Osteocyte (in vitro differentiated cells): ENCODE data around the gene ACOXL. TPM values are rescaled to one million over a fixed set of nuclear protein-coding genes. Genes with fewer than 3 reads are reported as not detected.

Experiments
- DNase-seq: peaks from one replicate; pipeline ENCODE4 v3.0.0; 2021; ENCODE audit warnings: mixed read lengths; ENCODE audit not compliant: unreplicated experiment; ENCODE audit errors: extremely low spot score
- H3K27ac Mint-ChIP-seq: one replicate; pipeline ENCODE4 v1.8.0; 2021; ENCODE audit warnings: mild to moderate bottlenecking, mixed read lengths; ENCODE audit not compliant: unreplicated experiment
- H3K27me3 Mint-ChIP-seq: one replicate; pipeline ENCODE4 v1.8.0; 2021; ENCODE audit warnings: mixed read lengths; ENCODE audit not compliant: unreplicated experiment
- H3K36me3 Mint-ChIP-seq: one replicate; pipeline ENCODE4 v1.8.0; 2021; ENCODE audit warnings: mixed read lengths; ENCODE audit not compliant: unreplicated experiment
- H3K4me1 Mint-ChIP-seq: one replicate; pipeline ENCODE4 v1.8.0; 2021; ENCODE audit warnings: mixed read lengths; ENCODE audit not compliant: unreplicated experiment
- H3K4me3 Mint-ChIP-seq: one replicate; pipeline ENCODE4 v1.8.0; 2021; ENCODE audit warnings: mild to moderate bottlenecking, moderate library complexity, mixed read lengths; ENCODE audit not compliant: unreplicated experiment
- H3K9me3 Mint-ChIP-seq: one replicate; pipeline ENCODE4 v1.8.0; 2021; ENCODE audit warnings: mixed read lengths; ENCODE audit not compliant: unreplicated experiment
- total RNA-seq: library from RNA; stranded (reverse); gene quantifications from 2 replicates; pipeline ENCODE4 v1.2.1, GENCODE V29; 2021
- TF ChIP-seq, protein P1 (sequence below): fragments of 200-600 bp; sonication (generic); IDR thresholded peaks from 2 replicates; pipeline ENCODE4 v1.5.0; 2021; ENCODE audit warnings: antibody characterized with exemption, mild to moderate bottlenecking, moderate library complexity

ACOXL gene
- total RNA-seq, 1 donor from 2014 or later: not detected

DNA sequence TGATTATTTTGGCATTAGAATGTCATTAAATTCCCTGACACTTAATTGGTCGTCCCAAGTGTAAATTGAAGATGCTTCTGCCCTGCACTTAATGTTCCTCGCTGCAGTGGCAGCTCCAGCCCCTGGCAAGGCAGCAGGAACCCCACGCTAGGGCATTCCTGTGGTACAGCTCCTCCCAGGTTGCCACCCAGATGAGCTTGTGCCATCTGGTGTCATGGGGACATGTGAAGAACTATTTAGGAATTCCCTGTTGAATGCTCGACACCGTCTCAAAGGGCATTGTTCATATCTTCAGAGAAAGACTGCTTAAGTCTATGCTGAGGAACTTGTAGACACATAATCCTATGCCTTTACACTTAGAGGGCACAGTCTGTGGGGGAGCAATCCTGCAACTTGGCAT, 427.3 kb downstream of the ACOXL start:
- TF ChIP-seq, protein P1, sequence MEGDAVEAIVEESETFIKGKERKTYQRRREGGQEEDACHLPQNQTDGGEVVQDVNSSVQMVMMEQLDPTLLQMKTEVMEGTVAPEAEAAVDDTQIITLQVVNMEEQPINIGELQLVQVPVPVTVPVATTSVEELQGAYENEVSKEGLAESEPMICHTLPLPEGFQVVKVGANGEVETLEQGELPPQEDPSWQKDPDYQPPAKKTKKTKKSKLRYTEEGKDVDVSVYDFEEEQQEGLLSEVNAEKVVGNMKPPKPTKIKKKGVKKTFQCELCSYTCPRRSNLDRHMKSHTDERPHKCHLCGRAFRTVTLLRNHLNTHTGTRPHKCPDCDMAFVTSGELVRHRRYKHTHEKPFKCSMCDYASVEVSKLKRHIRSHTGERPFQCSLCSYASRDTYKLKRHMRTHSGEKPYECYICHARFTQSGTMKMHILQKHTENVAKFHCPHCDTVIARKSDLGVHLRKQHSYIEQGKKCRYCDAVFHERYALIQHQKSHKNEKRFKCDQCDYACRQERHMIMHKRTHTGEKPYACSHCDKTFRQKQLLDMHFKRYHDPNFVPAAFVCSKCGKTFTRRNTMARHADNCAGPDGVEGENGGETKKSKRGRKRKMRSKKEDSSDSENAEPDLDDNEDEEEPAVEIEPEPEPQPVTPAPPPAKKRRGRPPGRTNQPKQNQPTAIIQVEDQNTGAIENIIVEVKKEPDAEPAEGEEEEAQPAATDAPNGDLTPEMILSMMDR: no peak
- Mint-ChIP-seq H3K36me3 (peaks cover 54% of the 10 kb centered on the region), H3K4me1 (peaks cover 34% of the 10 kb centered on the region), H3K9me3 (no peaks in the 10 kb centered on the region), H3K27ac (no peak overlapping the region), H3K27me3 (no peaks in the 10 kb centered on the region), H3K4me3 (no peak overlapping the region)
- no peak for DNase-seq

DNA sequence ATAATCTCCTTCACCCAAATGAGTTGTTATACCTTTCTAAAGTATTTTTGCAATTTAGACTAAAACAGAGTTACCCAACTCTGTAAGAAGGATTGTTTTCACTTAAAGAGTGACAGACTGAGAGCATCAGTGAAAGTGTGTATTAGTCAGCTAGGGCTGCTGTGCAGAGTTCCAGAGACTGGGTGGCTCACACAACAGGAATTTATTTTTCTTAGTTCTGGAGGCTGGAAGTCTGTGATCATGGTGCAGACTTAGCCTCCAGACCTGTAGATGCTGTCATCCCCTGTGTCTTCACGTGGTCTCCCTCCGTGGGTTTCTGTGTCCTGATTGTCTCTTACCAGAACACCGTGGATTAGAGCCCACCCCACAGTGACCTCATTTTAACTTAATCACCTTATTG, 428.4 kb downstream of the ACOXL start:
- H3K9me3 Mint-ChIP-seq: no peaks in the 10 kb centered on the region
- H3K4me1 Mint-ChIP-seq: peaks cover 44% of the 10 kb centered on the region
- no peak overlapping the region for H3K4me3 Mint-ChIP-seq
- peak overlapping the region; percentile 72 for H3K27ac Mint-ChIP-seq
- H3K36me3 Mint-ChIP-seq: peaks cover 54% of the 10 kb centered on the region
- no peak for DNase-seq
- no peaks in the 10 kb centered on the region for H3K27me3 Mint-ChIP-seq
- TF ChIP-seq, protein P1: no peak

DNA sequence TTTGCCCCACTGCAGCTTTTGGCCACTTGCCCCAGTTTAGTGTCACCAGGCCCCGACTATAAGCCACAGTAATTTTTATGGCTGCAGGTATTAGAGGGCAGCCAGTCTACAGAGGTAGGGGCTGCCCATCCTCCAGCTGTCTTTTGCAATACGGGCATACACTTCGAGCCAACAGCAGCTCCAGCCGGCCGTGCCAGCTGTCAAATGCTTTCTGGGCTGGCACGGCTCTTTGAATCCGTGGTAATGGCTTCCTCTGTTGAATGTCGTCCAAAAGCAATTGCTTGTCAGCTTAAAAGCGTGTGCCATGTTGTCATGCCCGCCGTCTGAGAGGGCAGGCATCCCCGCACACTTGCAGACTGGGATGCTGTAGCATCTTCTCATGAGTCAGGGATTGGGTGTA, 429.6 kb downstream of the ACOXL start:
- Mint-ChIP-seq H3K27ac (no peak overlapping the region), H3K9me3 (no peaks in the 10 kb centered on the region), H3K36me3 (peaks cover 48% of the 10 kb centered on the region), H3K4me3 (no peak overlapping the region), H3K4me1 (peaks cover 44% of the 10 kb centered on the region), H3K27me3 (no peaks in the 10 kb centered on the region)
- DNase-seq: no peak
- TF ChIP-seq, protein P1: no peak

DNA sequence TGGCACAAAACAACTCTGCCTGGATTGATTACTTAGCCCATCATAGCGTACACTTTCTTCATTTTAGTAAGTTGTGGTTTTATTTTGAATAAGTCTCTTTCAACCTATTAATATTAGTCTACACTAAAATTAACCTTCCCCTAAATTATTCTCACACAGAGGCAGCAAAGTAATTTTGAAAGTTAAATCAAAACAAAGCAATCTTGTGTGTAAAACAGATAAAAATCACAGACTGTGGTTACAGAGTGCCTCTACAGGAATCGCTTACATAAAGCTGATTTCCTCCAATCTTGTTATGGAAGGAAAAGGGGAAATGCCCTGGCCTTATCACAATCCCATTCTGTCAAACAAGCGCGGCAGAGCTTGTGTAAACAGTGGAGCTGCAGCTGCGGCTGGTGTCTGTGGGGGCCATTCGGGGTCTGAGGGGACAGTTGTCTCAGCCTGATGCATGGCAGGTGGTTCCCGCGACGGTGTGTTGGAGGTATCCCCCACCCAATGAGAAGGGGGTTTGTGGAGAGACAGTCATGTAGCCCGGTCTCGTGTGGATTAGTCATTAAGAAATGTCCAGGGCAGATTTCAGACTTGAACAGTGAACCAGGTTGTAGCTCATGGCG, 430.5 kb downstream of the ACOXL start:
- Mint-ChIP-seq H3K9me3 (no peaks in the 10 kb centered on the region), H3K27me3 (no peaks in the 10 kb centered on the region), H3K4me3 (no peak overlapping the region), H3K36me3 (peaks cover 48% of the 10 kb centered on the region), H3K4me1 (peaks cover 46% of the 10 kb centered on the region), H3K27ac (peak overlapping the region; percentile 9)
- peak; percentile 63 for DNase-seq
- TF ChIP-seq, protein P1: no peak

DNA sequence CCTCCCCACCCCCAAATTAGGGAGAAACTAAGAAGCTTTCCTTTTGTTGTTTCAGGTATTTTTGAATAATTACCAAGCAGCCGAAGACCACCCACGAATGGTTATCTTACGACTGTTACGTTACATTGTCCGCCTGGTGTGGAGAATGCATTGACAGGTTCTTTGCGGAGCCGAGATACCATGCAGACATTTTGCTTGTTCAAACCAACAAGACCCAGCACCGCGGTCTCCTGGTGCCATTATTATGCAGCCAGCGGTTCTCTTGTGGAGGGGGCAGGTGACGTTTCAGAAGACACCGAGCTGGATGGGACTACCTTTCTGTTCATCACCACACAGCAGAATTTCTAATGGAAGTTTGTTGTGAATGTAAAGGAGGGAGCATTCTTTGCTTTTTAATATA, 431.7 kb downstream of the ACOXL start:
- peaks cover 54% of the 10 kb centered on the region for H3K4me1 Mint-ChIP-seq
- H3K27me3 Mint-ChIP-seq: no peaks in the 10 kb centered on the region
- no peak overlapping the region for H3K4me3 Mint-ChIP-seq
- peaks cover 43% of the 10 kb centered on the region for H3K36me3 Mint-ChIP-seq
- DNase-seq: no peak
- TF ChIP-seq, protein P1: no peak
- no peaks in the 10 kb centered on the region for H3K9me3 Mint-ChIP-seq
- no peak overlapping the region for H3K27ac Mint-ChIP-seq
